Endodermal cell (in vitro differentiated cells): ENCODE data around the gene CATSPERB. TPM values are rescaled to one million over a fixed set of nuclear protein-coding genes. Genes with fewer than 3 reads are reported as not detected.

Experiments used
- DNase-seq: peaks from one replicate; pipeline ENCODE4 v3.0.0-alpha.2; 2017
- H3K27ac ChIP-seq: 2 replicates; pipeline ENCODE4 v1.5.1; 2013; ENCODE audit warnings: mild to moderate bottlenecking, low read depth, low read length, moderate library complexity
- H3K27me3 ChIP-seq: 2 replicates; pipeline ENCODE4 v1.6.1; 2013; ENCODE audit warnings: mild to moderate bottlenecking, low read length, moderate library complexity; ENCODE audit not compliant: insufficient read depth, control insufficient read depth, poor library complexity, severe bottlenecking
- H3K36me3 ChIP-seq: 2 replicates; pipeline ENCODE4 v1.7.0; 2013; ENCODE audit warnings: mild to moderate bottlenecking, low read length, moderate library complexity; ENCODE audit not compliant: control insufficient read depth, insufficient read depth
- H3K4me1 ChIP-seq: one replicate; pipeline ENCODE4 v1.7.0; 2013; ENCODE audit warnings: low read length; ENCODE audit not compliant: control insufficient read depth, insufficient read depth
- H3K4me3 ChIP-seq: 2 replicates; pipeline ENCODE4 v1.5.1; 2013; ENCODE audit warnings: mild to moderate bottlenecking, low read length, moderate library complexity
- H3K9ac ChIP-seq: 2 replicates; pipeline ENCODE4 v1.6.1; 2013; ENCODE audit warnings: mild to moderate bottlenecking, low read length, moderate library complexity; ENCODE audit not compliant: poor library complexity, severe bottlenecking; ENCODE audit errors: extremely low read depth
- H3K9me3 ChIP-seq: 2 replicates; pipeline ENCODE4 v1.6.1; 2013; ENCODE audit warnings: mild to moderate bottlenecking, low read length, moderate library complexity; ENCODE audit not compliant: control insufficient read depth
- H3K27ac Mint-ChIP-seq: 2 replicates; pipeline ENCODE4 v1.8.0; 2020; ENCODE audit warnings: mixed read lengths
- H3K27me3 Mint-ChIP-seq: 2 replicates; pipeline ENCODE4 v1.8.0; 2021; ENCODE audit warnings: mild to moderate bottlenecking, mixed read lengths; ENCODE audit not compliant: insufficient read depth
- H3K36me3 Mint-ChIP-seq: 2 replicates; pipeline ENCODE4 v1.8.0; 2020; ENCODE audit warnings: low read depth, mixed read lengths
- H3K4me1 Mint-ChIP-seq: 2 replicates; pipeline ENCODE4 v1.8.0; 2020; ENCODE audit warnings: mixed read lengths
- H3K4me3 Mint-ChIP-seq: 2 replicates; pipeline ENCODE4 v1.8.0; 2020; ENCODE audit warnings: mild to moderate bottlenecking, moderate library complexity, mixed read lengths
- H3K9me3 Mint-ChIP-seq: 2 replicates; pipeline ENCODE4 v1.8.0; 2020; ENCODE audit warnings: mild to moderate bottlenecking, mixed read lengths
- WGBS, 2 experiments: methylation state at CpG; one replicate each; pipeline versions ENCODE4 v1.1.5 to v1.1.7; 2013; ENCODE audit warnings: missing lambda C conversion rate in 2 of 2, mixed read lengths in 1 of 2; ENCODE audit not compliant: insufficient coverage in 1 of 2, insufficient read length in 1 of 2; 5-methylcytosine and 5-hydroxymethylcytosine counted together
- total RNA-seq, 2 donors: library from RNA; stranded (reverse); fragmentation: NEBNext Ultra II Directional in 1 of 2; extraction: Animal tissue kit (Norgen Biotek cat#: 25700) in 1 of 2; gene quantifications; 2 replicates in 1 of 2; 3 replicates in 1 of 2; pipeline ENCODE4 v1.2.1, GENCODE V29; 2021
- TF ChIP-seq, protein P1 (sequence below): fragments of 200-600 bp; sonication (generic); conservative IDR thresholded peaks from 2 replicates; pipeline ENCODE4 v1.5.0; 2021; ENCODE audit warnings: antibody characterized with exemption, mild to moderate bottlenecking

The CATSPERB gene
- total RNA-seq, 2 donors from 2014 or later = 0.64 TPM; not detected in 1

DNA sequence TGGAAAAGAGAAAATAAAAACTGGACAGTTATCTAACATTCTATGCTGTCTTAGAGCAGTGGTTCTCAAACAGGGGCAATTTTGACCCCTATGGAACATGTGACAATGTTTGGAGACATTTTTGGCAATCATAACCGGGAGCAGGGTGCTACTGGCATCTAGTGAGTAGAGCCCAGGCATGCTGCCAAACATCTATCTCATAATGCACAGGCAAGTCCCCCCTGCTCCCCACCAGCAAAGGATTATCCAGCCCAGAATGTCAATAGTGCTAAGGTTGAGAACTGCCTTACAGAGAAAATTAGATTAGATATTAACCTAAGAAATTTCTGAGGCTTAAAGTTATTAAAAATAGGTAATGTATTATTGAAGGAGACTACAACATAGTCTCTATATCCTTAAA, 22.9 kb upstream of the CATSPERB start:
- no peak overlapping the region for H3K9ac ChIP-seq
- no peak overlapping the region for H3K4me3 Mint-ChIP-seq

DNA sequence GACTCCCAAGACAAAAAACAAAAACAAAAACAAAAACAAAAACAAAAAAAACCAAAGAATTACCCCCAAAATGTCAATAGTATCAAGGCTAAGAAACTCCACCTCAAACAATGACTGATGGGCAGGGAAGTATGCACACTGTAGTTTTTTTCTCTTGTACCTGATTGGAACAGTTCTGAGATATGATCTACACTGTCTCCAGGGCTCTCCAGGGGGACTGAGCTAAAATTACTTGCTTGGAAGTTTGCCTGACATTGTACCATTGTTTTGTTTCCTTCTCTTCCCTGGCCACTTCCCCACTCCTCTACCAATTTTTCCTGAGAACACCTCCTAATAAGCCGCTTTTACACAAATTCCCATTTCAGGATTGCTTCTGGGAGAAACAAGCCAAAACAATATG, 22.3 kb upstream of the CATSPERB start:
- Histone ChIP-seq H3K27me3 (no peaks in the 10 kb centered on the region), H3K4me1 (peaks cover 6% of the 10 kb centered on the region), H3K4me3 (no peak overlapping the region), H3K27ac (no peak overlapping the region), H3K9ac (no peak overlapping the region), H3K36me3 (no peaks in the 10 kb centered on the region), H3K9me3 (no peaks in the 10 kb centered on the region)
- Mint-ChIP-seq H3K27ac (no peak overlapping the region), H3K27me3 (no peaks in the 10 kb centered on the region), H3K36me3 (no peaks in the 10 kb centered on the region), H3K4me1 (peaks cover 19% of the 10 kb centered on the region), H3K9me3 (no peaks in the 10 kb centered on the region), H3K4me3 (no peak overlapping the region)
- DNase-seq = no peak
- 100% methylated on average over 1 of the region's 1 CpG; no CpG with 5 or more reads in 1 of the 2 experiments for WGBS, 2 experiments
- TF ChIP-seq, protein P1, sequence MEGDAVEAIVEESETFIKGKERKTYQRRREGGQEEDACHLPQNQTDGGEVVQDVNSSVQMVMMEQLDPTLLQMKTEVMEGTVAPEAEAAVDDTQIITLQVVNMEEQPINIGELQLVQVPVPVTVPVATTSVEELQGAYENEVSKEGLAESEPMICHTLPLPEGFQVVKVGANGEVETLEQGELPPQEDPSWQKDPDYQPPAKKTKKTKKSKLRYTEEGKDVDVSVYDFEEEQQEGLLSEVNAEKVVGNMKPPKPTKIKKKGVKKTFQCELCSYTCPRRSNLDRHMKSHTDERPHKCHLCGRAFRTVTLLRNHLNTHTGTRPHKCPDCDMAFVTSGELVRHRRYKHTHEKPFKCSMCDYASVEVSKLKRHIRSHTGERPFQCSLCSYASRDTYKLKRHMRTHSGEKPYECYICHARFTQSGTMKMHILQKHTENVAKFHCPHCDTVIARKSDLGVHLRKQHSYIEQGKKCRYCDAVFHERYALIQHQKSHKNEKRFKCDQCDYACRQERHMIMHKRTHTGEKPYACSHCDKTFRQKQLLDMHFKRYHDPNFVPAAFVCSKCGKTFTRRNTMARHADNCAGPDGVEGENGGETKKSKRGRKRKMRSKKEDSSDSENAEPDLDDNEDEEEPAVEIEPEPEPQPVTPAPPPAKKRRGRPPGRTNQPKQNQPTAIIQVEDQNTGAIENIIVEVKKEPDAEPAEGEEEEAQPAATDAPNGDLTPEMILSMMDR = no peak

More for the DNA sequence above, 22.9 kb upstream of the CATSPERB start:
- H3K9me3 Mint-ChIP-seq = no peaks in the 10 kb centered on the region
- peaks cover 3% of the 10 kb centered on the region for H3K36me3 Mint-ChIP-seq
- H3K4me1 Mint-ChIP-seq = peaks cover 19% of the 10 kb centered on the region
- TF ChIP-seq, protein P1 = no peak
- DNase-seq = no peak
- no peaks in the 10 kb centered on the region for H3K9me3 ChIP-seq
- H3K27me3 ChIP-seq = no peaks in the 10 kb centered on the region
- no peak overlapping the region for H3K27ac ChIP-seq
- H3K36me3 ChIP-seq = no peaks in the 10 kb centered on the region
- H3K27ac Mint-ChIP-seq = no peak overlapping the region
- H3K4me1 ChIP-seq = peaks cover 6% of the 10 kb centered on the region
- no peaks in the 10 kb centered on the region for H3K27me3 Mint-ChIP-seq
- WGBS, 2 experiments = 100% methylated on average over 1 of the region's 1 CpG; no CpG with 5 or more reads in 1 of the 2 experiments
- no peak overlapping the region for H3K4me3 ChIP-seq

DNA sequence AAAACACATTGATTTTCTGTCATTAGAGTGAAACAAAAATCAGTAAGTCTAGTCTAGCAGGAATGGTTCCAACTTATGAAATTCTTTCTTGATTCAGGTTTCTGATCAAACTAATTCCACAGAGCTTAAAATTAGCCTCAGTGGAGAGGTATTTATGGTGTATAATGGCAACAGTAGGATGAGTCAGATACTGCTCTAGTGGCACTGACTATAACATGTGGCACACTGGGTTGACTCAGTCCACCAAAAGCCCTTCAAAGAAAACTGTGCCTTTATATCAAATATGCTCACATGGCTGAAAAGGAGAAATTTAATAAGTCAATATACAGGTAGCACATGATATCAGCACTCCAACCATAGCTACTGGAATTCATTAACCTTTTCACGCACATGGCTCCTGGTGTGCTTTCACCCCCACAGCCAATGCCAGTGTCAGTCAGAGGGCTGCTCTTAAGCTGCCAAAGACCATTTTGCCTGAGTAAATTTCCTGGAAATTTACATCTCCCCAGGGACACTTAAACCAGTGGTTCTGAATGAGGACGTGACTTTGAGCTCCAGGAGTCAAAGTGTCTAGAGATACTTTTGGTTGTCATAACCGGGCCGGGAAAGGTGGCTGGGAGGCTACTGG, 21.7 kb upstream of the CATSPERB start:
- TF ChIP-seq, protein P1 = no peak
- Histone ChIP-seq H3K36me3 (no peaks in the 10 kb centered on the region), H3K9ac (no peak overlapping the region), H3K27ac (no peak overlapping the region), H3K4me1 (peaks cover 6% of the 10 kb centered on the region), H3K9me3 (no peaks in the 10 kb centered on the region), H3K4me3 (no peak overlapping the region), H3K27me3 (no peaks in the 10 kb centered on the region)
- Mint-ChIP-seq H3K9me3 (no peaks in the 10 kb centered on the region), H3K27ac (no peak overlapping the region), H3K36me3 (no peaks in the 10 kb centered on the region), H3K4me3 (no peak overlapping the region), H3K4me1 (peaks cover 19% of the 10 kb centered on the region), H3K27me3 (no peaks in the 10 kb centered on the region)
- no peak for DNase-seq
- WGBS, 2 experiments = 73 to 80% methylated on average over 3 to 4 of the region's 4 CpGs
